ENCODE data around the gene C2CD3.

The C2CD3 gene

DNA sequence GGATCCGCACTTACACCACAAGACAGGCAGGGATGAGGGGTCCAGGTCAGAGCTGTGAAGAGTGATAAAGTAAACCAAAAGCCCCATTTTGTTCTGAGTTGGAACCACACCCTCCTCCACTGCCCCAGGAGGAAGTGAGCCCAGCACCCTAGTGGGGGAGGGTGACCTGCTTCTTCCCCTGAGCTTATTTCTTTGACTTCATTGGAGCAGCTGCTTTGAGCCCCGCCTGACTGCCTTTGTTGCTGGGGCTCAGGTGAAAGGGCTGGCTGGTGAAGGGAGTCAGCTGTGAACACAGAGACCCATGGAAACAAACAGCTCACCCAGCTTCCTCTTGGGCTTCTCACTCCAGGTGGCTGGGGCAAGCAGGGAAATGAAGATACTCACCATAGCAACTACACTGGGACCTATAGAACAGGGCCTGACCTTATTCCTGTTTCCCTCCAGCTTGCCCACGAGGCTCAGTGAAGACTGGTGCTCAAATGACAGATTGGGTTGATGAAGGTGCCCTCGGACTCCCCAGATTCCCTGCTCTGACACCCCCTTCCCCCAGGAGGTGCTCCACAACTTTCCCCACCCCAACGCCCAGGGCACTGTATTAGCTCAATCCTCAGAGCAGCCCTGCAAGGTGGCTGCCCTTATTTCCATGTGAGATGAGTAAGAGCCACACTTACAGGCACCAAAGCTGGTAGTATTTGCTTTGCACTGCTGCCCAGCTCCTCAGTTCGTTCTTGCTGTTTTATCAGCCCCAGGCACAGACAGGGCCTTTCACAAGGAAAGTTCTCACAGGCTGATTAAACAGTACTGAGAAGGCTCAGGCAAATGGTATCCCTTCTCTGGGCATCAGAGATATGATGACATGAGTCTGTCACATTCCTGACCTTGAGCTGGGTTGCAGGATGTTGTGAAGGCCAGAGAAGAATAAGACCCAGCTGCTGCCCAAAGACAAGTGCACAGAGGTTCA is 190.5 kb downstream of the C2CD3 start:
- TF ChIP-seq, protein P1, sequence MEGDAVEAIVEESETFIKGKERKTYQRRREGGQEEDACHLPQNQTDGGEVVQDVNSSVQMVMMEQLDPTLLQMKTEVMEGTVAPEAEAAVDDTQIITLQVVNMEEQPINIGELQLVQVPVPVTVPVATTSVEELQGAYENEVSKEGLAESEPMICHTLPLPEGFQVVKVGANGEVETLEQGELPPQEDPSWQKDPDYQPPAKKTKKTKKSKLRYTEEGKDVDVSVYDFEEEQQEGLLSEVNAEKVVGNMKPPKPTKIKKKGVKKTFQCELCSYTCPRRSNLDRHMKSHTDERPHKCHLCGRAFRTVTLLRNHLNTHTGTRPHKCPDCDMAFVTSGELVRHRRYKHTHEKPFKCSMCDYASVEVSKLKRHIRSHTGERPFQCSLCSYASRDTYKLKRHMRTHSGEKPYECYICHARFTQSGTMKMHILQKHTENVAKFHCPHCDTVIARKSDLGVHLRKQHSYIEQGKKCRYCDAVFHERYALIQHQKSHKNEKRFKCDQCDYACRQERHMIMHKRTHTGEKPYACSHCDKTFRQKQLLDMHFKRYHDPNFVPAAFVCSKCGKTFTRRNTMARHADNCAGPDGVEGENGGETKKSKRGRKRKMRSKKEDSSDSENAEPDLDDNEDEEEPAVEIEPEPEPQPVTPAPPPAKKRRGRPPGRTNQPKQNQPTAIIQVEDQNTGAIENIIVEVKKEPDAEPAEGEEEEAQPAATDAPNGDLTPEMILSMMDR (IDR thresholded peaks at IDR 0.05; ENCODE audit: extremely low read depth, insufficient read depth, missing control alignments): no peak
- peak; percentile 88 for DNase-seq (ENCODE audit: low spot score)
- in situ Hi-C loops (cut with MboI; ENCODE audit: low pct_unique_long_range_greater_than_20kb, low sequenced_read_pairs, unreplicated experiment): no loop called here

- TF ChIP-seq, protein P1 (IDR thresholded peaks at IDR 0.05; ENCODE audit: extremely low read depth, insufficient read depth, missing control alignments): no peak
- DNase-seq (ENCODE audit: low spot score): no peak
- in situ Hi-C loops (cut with MboI; ENCODE audit: low pct_unique_long_range_greater_than_20kb, low sequenced_read_pairs, unreplicated experiment): no loop called here
Measured at GRCh38 chr11:73978576-73979086, 192.2 kb downstream of the C2CD3 start.

DNA sequence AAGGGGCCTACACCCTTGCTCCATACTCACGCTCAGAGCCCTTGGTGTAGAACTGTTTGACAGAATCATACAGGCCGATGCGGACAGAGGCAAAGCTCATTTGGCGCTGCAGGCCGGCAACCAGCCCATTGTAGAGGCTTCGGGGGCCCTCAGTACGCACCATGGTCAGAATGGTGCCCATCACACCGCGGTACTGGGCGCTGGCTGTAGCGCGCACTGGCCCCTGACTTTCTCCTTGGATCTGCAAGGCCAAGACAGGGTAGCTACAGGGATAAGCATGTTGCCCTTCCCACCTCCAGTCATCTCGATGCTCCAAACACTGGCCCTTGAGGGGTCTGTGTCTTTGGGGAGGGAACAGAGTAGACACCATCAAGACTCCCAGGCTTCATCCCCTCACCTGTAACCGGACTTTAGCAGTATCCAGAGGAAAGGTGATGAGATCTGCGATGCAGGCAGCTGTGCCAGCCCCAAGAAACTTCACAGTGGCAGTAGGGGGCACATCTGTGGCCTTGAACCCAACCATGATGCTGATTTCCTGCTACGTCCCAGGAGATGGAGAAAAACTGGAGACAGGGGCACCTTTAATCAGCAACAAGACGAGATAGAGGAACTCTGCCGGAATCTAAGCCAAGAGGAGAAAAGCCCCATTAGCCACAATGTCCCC is 192.8 kb downstream of the C2CD3 start:
- TF ChIP-seq, protein P1 (IDR thresholded peaks at IDR 0.05; ENCODE audit: extremely low read depth, insufficient read depth, missing control alignments): no peak
- no peak for DNase-seq (ENCODE audit: low spot score)
- in situ Hi-C loops (cut with MboI; ENCODE audit: low pct_unique_long_range_greater_than_20kb, low sequenced_read_pairs, unreplicated experiment): no loop called here

DNA sequence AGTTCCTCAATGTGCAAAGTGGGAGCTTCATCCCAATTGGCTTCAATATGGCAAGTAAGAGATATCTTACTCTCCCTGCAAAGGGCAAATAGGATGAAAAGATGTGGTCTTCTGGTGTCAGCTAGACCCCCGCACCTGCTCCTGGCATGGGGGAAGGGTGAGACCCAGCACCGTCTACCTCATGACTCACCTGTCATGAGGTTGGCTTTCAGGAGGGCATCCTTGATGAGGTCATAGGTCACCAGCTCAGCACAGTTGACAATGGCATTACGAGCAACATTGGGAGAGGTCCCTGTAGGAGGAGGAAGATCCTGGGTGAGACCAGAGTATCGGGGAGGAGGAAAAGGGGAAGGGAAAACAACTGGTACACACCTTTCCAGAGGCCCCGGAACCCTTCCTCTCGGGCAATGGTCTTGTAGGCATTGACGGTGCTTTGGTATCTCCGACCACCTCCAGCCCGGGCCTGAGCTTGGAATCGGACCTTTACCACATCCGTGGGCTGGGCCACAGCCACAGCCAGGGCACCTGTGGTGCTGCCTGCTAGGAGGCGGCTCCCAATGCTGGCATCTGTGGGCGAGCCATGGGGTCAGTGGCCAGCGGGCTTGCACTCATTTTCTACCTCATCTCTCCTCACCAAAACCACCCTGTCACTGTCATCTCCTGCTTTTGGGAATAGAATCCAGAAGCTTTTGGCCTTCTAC is 194.2 kb downstream of the C2CD3 start:
- TF ChIP-seq, protein P1 (IDR thresholded peaks at IDR 0.05; ENCODE audit: extremely low read depth, insufficient read depth, missing control alignments): no peak
- in situ Hi-C loops (cut with MboI; ENCODE audit: low pct_unique_long_range_greater_than_20kb, low sequenced_read_pairs, unreplicated experiment): no loop called here
- no peak for DNase-seq (ENCODE audit: low spot score)

DNA sequence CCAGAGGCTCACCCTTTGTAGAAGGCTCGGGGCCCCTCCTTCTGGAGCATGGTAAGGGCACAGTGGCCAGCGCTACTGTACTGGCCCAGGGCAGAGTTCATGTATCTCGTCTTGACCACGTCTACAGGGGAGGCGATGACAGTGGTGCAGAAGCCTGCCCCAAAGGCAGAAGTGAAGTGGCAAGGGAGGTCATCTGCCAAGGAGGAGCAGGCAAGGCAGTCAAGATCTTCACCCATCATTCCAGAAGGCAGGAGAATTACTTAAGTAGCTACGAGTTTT is 195.4 kb downstream of the C2CD3 start:
- in situ Hi-C loops (cut with MboI; ENCODE audit: low pct_unique_long_range_greater_than_20kb, low sequenced_read_pairs, unreplicated experiment): no loop called here
- DNase-seq (ENCODE audit: low spot score): no peak
- TF ChIP-seq, protein P1 (IDR thresholded peaks at IDR 0.05; ENCODE audit: extremely low read depth, insufficient read depth, missing control alignments): no peak

Measured in GM13977 (cell line).